HepG2 (cell line): Measurements from ENCODE around the gene DIAPH3. TPM values are rescaled to one million over a fixed set of nuclear protein-coding genes. Genes with fewer than 3 reads are reported as not detected.

ENCODE experiments used
- ATAC-seq: fragments of 200-7000 bp; cut with Tn5 transposase; 3 replicates; pipeline ENCODE4 v1.9.1; 2020; ENCODE audit warnings: mild to moderate bottlenecking, moderate library complexity
- BruUV-seq: library from RNA; stranded (reverse); fragments of 400-500 nt; replicated peaks from 2 replicates; lab custom pipeline; 2021; lab: Mats Ljungman, UMichigan
- CTCF ChIA-PET: fragments of 300-600 bp; formaldehyde crosslinking; extraction: SDS; loops from one replicate; lab custom pipeline; 2021; ENCODE audit warnings: low total read pairs, inconsistent platforms, low intra/inter-chr PET ratio; lab: Yijun Ruan, JAX
- POLR2A ChIA-PET: fragments of 350-600 bp; sonication (Branson Sonifier 250); formaldehyde crosslinking; loops from one replicate; lab custom pipeline; 2020; ENCODE audit warnings: antibody characterized with exemption, inconsistent platforms; lab: Yijun Ruan, JAX
- DNase-seq: peaks from one replicate; pipeline ENCODE4 v3.0.0-alpha.2; 2015; ENCODE audit warnings: low spot score
- FAIRE-seq: peaks from 3 replicates; lab custom pipeline; 2011; peaks lifted over from hg19 to GRCh38; lab: Jason Lieb, UNC
- H2AFZ ChIP-seq: one replicate; pipeline ENCODE4 v1.6.1; 2011; ENCODE audit warnings: low read length, inconsistent platforms
- H3K27ac ChIP-seq: fragments of 300-600 bp; 3 replicates; pipeline ENCODE4 v1.8.0; 2011; ENCODE audit warnings: mixed run types, mild to moderate bottlenecking, mixed read lengths, low read length, inconsistent platforms; ENCODE audit not compliant: insufficient read depth; ENCODE audit errors: extremely low read length
- H3K27me3 ChIP-seq, 2 experiments: fragments of 200-600 bp in 1 of 2; 2 replicates in 1 of 2; 3 replicates in 1 of 2; pipeline versions ENCODE4 v1.6.0 to v1.8.0; 2011; ENCODE audit warnings: low read length in 2 of 2, mild to moderate bottlenecking in 2 of 2, moderate library complexity in 2 of 2, inconsistent platforms in 1 of 2; ENCODE audit not compliant: insufficient read depth in 2 of 2, control insufficient read depth in 1 of 2
- H3K36me3 ChIP-seq, 2 experiments: fragments of 200-600 bp in 1 of 2; replicated peaks in 1 of 2; 2 replicates in 1 of 2; 3 replicates in 1 of 2; pipeline versions ENCODE4 v1.5.1 to v1.8.0; 2011; ENCODE audit warnings: low read length in 2 of 2, inconsistent platforms in 1 of 2; ENCODE audit not compliant: insufficient read depth in 2 of 2, control insufficient read depth in 1 of 2
- H3K4me1 ChIP-seq: 2 replicates; pipeline ENCODE4 v1.5.1; 2012; ENCODE audit warnings: low read length, inconsistent platforms; ENCODE audit not compliant: insufficient read depth
- H3K4me2 ChIP-seq: 2 replicates; pipeline ENCODE4 v1.6.0; 2011; ENCODE audit warnings: low read depth, low read length, inconsistent platforms
- H3K4me3 ChIP-seq, 3 experiments: fragments of 200-600 bp in 1 of 3; sonication (generic), shearing (Covaris generic) in 1 of 3; replicated peaks in 1 of 3; 2 replicates each; pipeline ENCODE4 v1.5.1; 2011 to 2016; ENCODE audit warnings: low read length in 3 of 3, inconsistent platforms in 2 of 3, low read depth in 2 of 3, mild to moderate bottlenecking in 2 of 3, control low read depth in 1 of 3, mixed read lengths in 1 of 3; ENCODE audit not compliant: insufficient read depth in 1 of 3
- H3K79me2 ChIP-seq: one replicate; pipeline ENCODE4 v1.6.1; 2011; ENCODE audit warnings: low read length, inconsistent platforms; ENCODE audit not compliant: insufficient read depth
- H3K9ac ChIP-seq: 2 replicates; pipeline ENCODE4 v1.6.0; 2011; ENCODE audit warnings: mild to moderate bottlenecking, low read depth, low read length, inconsistent platforms; ENCODE audit not compliant: insufficient read depth
- H3K9me3 ChIP-seq: 2 replicates; pipeline ENCODE4 v1.5.1; 2012; ENCODE audit warnings: mild to moderate bottlenecking, low read length
- H4K20me1 ChIP-seq: 2 replicates; pipeline ENCODE4 v1.6.0; 2011; ENCODE audit warnings: inconsistent platforms, mild to moderate bottlenecking, low read length, moderate library complexity; ENCODE audit not compliant: insufficient read depth
- FIP1L1 ChIP-seq: fragments of 200-400 bp; formaldehyde crosslinking; IDR thresholded peaks from 2 replicates; pipeline ENCODE4 v1.6.1; 2018; ENCODE audit warnings: low read depth, mild to moderate bottlenecking, low read length, moderate library complexity, borderline replicate concordance; ENCODE audit not compliant: insufficient read depth
- NFIC ChIP-seq: IDR thresholded peaks from 2 replicates; pipeline ENCODE4 v1.6.1; 2012; ENCODE audit warnings: mild to moderate bottlenecking, low read length, inconsistent platforms
- SETDB1 ChIP-seq: sonication (generic); formaldehyde crosslinking; IDR thresholded peaks from 2 replicates; pipeline ENCODE4 v1.5.1; 2020; ENCODE audit warnings: missing genetic modification reagents, mild to moderate bottlenecking, borderline replicate concordance
- ZNF260 ChIP-seq: sonication (generic); formaldehyde crosslinking; IDR thresholded peaks from 2 replicates; pipeline ENCODE4 v1.4.0; 2020; ENCODE audit warnings: missing genetic modification reagents, low read depth, mild to moderate bottlenecking, borderline replicate concordance
- ZNF292 ChIP-seq: sonication (generic); formaldehyde crosslinking; IDR thresholded peaks from 2 replicates; pipeline ENCODE4 v1.8.1; 2022; ENCODE audit warnings: mild to moderate bottlenecking, low read depth, missing genetic modification reagents, borderline replicate concordance
- ZNF570 ChIP-seq: sonication (generic); formaldehyde crosslinking; IDR thresholded peaks from 2 replicates; pipeline ENCODE4 v1.4.0; 2020; ENCODE audit warnings: mild to moderate bottlenecking, missing genetic modification reagents, borderline replicate concordance
- ZNF660 ChIP-seq: sonication (generic); formaldehyde crosslinking; IDR thresholded peaks from 2 replicates; pipeline ENCODE4 v1.5.1; 2020; ENCODE audit warnings: mild to moderate bottlenecking, low read depth, missing genetic modification reagents, borderline replicate concordance
- WGBS: methylation state at CpG from one replicate; pipeline ENCODE4 v1.1.6; 2017; ENCODE audit warnings: low lambda C conversion rate; 5-methylcytosine and 5-hydroxymethylcytosine counted together
- in situ Hi-C: cut with HindIII; loops from 2 replicates; pipeline ENCODE4 v1.10.0; 2017; ENCODE audit warnings: low pct_unique_long_range_greater_than_20kb; ENCODE audit not compliant: extremely low pct_ligation_motif_present
- intact Hi-C: fragments of 100-400 bp; cut with micrococcal nuclease; formaldehyde crosslinking; loops from one replicate; pipeline ENCODE4 v1.10.0; 2022; ENCODE audit not compliant: unreplicated experiment
- polyA plus RNA-seq, 8 experiments: library from polyadenylated mRNA; depleted of rRNA in 3 of 8; stranded (reverse) in 7 of 8; unstranded in 1 of 8; fragments of >200 nt; fragmentation: Illumina TruSeq in 4 of 8; extraction: Trizol in 4 of 8; gene quantifications; 2 replicates each; pipeline versions ENCODE4 v1.2.1 to v1.2.3, GENCODE V29; 2011 to 2016; ENCODE audit warnings: low read depth in 4 of 8, missing spikeins in 1 of 8, mixed read lengths in 1 of 8; ENCODE audit not compliant: insufficient read depth in 1 of 8
- total RNA-seq, 5 experiments: library from RNA; depleted of rRNA; stranded (reverse); fragments of >200 nt; fragmentation: Illumina TruSeq; extraction: Trizol; gene quantifications; 2 replicates each; pipeline ENCODE4 v1.2.3, GENCODE V29; 2016; ENCODE audit warnings: low read depth in 1 of 5
- TF ChIP-seq, protein P1 (sequence below): sonication (generic); formaldehyde crosslinking; IDR thresholded peaks from 2 replicates; pipeline ENCODE4 v1.5.0; 2020; ENCODE audit warnings: missing genetic modification reagents, mild to moderate bottlenecking, borderline replicate concordance
- TF ChIP-seq, protein P2 (sequence below): sonication (generic); formaldehyde crosslinking; IDR thresholded peaks from 2 replicates; pipeline ENCODE4 v1.4.0; 2020; ENCODE audit warnings: mild to moderate bottlenecking, missing genetic modification reagents
- TF ChIP-seq, protein P3 (sequence below): sonication (generic); formaldehyde crosslinking; IDR thresholded peaks from 2 replicates; pipeline ENCODE4 v1.4.0; 2020; ENCODE audit warnings: mild to moderate bottlenecking, missing genetic modification reagents

The DIAPH3 gene
- total and polyA plus RNA-seq, 2 of the 13 experiments (the other 11 are each of a cell fraction or from before 2014, with no cell fraction given), result 4.0 to 9.3 TPM

DNA sequence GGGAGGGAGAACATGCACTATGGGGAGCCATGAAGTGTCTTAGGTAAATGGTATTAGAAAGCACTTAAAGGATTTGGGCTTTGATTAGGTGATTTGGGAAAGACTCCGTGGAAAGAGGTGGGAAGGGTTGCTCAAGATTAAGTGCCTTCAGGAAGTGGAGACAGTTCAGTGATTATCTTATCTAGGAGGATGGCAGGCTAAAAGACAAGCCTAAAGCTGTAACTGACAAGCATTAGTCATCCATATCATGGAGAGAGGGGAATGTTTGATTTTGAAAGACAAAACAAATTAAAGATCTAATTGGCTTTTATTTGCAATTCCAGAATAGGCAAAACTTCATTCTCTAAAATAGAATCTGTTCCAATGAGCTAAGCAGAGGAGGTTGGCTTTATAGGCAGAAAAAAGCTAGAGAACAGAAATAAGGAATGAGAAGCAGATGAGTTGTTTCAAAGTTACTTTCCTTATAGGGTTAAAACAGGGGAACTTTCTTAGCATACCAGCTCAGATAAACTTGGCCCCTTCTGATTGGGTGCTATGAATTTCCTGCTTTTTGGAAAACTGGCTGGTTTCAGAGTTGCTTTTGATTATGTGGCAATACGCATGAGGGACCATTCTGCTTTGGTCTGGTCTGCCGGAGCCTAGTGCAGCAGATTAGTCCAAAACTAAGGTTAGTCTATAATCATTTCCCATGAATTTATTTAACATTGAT lies 1.8 kb upstream of the DIAPH3 start:
- Histone ChIP-seq H3K4me3 (no peak overlapping the region), H3K27me3 (no peaks in the 10 kb centered on the region; a peak in 1 of 5 replicates), H2AFZ (no peak overlapping the region), H3K4me2 (peak overlapping the region; percentile 78; the same call in 1 of the 2 replicates), H3K79me2 (peaks cover 26% of the 10 kb centered on the region), H3K9me3 (no peaks in the 10 kb centered on the region), H3K36me3 (no peaks in the 10 kb centered on the region), H3K4me1 (peaks cover 39% of the 10 kb centered on the region), H3K27ac (no peak overlapping the region), H4K20me1 (no peaks in the 10 kb centered on the region), H3K9ac (no peak overlapping the region)
- ChIA-PET POLR2A (interaction anchor here (1.5 kb wide), 1 partner anchor 10 kb away, joined by 4 read pairs; no protein-coding TSS in a partner anchor), CTCF (no interaction called here)
- no peak for FAIRE-seq
- intact Hi-C loops (no loop called here), in situ Hi-C loops (no loop called here)
- DNase-seq, result no peak
- ATAC-seq, result no peak
- no TSS peak for BruUV-seq
- 67% methylated on average over 3 of the region's 3 CpGs for WGBS
- TF ChIP-seq ZNF292 (CRISPR knock-in tag) (no peak), ZNF260 (CRISPR knock-in tag) (no peak), FIP1L1 (no peak), ZNF660 (CRISPR knock-in tag) (no peak), NFIC (no peak), SETDB1 (CRISPR knock-in tag) (no peak), ZNF570 (CRISPR knock-in tag) (no peak)
- TF ChIP-seq, protein P1, sequence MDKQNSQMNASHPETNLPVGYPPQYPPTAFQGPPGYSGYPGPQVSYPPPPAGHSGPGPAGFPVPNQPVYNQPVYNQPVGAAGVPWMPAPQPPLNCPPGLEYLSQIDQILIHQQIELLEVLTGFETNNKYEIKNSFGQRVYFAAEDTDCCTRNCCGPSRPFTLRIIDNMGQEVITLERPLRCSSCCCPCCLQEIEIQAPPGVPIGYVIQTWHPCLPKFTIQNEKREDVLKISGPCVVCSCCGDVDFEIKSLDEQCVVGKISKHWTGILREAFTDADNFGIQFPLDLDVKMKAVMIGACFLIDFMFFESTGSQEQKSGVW (CRISPR knock-in tag), result no peak
- TF ChIP-seq, protein P2, sequence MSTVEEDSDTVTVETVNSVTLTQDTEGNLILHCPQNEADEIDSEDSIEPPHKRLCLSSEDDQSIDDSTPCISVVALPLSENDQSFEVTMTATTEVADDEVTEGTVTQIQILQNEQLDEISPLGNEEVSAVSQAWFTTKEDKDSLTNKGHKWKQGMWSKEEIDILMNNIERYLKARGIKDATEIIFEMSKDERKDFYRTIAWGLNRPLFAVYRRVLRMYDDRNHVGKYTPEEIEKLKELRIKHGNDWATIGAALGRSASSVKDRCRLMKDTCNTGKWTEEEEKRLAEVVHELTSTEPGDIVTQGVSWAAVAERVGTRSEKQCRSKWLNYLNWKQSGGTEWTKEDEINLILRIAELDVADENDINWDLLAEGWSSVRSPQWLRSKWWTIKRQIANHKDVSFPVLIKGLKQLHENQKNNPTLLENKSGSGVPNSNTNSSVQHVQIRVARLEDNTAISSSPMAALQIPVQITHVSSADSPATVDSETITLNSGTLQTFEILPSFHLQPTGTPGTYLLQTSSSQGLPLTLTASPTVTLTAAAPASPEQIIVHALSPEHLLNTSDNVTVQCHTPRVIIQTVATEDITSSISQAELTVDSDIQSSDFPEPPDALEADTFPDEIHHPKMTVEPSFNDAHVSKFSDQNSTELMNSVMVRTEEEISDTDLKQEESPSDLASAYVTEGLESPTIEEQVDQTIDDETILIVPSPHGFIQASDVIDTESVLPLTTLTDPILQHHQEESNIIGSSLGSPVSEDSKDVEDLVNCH (CRISPR knock-in tag), result no peak
- TF ChIP-seq, protein P3, sequence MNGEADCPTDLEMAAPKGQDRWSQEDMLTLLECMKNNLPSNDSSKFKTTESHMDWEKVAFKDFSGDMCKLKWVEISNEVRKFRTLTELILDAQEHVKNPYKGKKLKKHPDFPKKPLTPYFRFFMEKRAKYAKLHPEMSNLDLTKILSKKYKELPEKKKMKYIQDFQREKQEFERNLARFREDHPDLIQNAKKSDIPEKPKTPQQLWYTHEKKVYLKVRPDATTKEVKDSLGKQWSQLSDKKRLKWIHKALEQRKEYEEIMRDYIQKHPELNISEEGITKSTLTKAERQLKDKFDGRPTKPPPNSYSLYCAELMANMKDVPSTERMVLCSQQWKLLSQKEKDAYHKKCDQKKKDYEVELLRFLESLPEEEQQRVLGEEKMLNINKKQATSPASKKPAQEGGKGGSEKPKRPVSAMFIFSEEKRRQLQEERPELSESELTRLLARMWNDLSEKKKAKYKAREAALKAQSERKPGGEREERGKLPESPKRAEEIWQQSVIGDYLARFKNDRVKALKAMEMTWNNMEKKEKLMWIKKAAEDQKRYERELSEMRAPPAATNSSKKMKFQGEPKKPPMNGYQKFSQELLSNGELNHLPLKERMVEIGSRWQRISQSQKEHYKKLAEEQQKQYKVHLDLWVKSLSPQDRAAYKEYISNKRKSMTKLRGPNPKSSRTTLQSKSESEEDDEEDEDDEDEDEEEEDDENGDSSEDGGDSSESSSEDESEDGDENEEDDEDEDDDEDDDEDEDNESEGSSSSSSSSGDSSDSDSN (CRISPR knock-in tag), result no peak
